Stimulated activated CD4-positive, alpha-beta T cell treated with anti-CD3 and anti-CD28 coated beads, Interleukin-2, amount 100 ng/mL, for 24 hours (primary cell): ENCODE data around the gene SYTL4.

Source experiments
- DNase-seq, 2 donors: peaks; one replicate each; pipeline ENCODE4 v3.0.0-alpha.2; 2020

SYTL4 gene

GRCh38 chrX:100647095-100647494, 84.8 kb downstream of the SYTL4 start:
- no peak for DNase-seq

- no peak for DNase-seq
These were observed 86.8 kb downstream of the SYTL4 start for GRCh38 chrX:100645106-100645505.

- no peak for DNase-seq
These were observed 87.7 kb downstream of the SYTL4 start, which contains the start of gene SRPX2 for GRCh38 chrX:100643956-100644860. Gene SRPX2, plus strand, starts transcription at chrX:100644199. Its CDS starts 2,124 bp downstream, at chrX:100646323.

GRCh38 chrX:100643212-100643611, 88.7 kb downstream of the SYTL4 start:
- DNase-seq: no peak

GRCh38 chrX:100642290-100642689, 89.6 kb downstream of the SYTL4 start:
- no peak for DNase-seq

- DNase-seq: peak; percentile 79 to 81
These were observed 95.5 kb downstream of the SYTL4 start, which contains the start of gene TSPAN6 for GRCh38 chrX:100636321-100636991. Gene TSPAN6, minus strand, starts transcription at chrX:100636806. Its CDS starts 112 bp downstream, at chrX:100636694.

GRCh38 chrX:100635989-100636320, 96.0 kb downstream of the SYTL4 start:
- DNase-seq: no peak

GRCh38 chrX:100635040-100635439, 96.9 kb downstream of the SYTL4 start:
- no peak for DNase-seq

- DNase-seq: no peak
These were observed 105.9 kb downstream of the SYTL4 start for GRCh38 chrX:100625985-100626491.
